C4-2B (cell line): Measurements from ENCODE around the gene RBL2.
A peak's percentile ranks its signal among the peaks of the same experiment; 100 is the strongest.

Source experiments
- H3K27ac ChIP-seq: fragments of 450-650 bp; 2 replicates; pipeline ENCODE4 v1.5.1; 2017
- ZFX ChIP-seq: fragments of 450-650 bp; IDR thresholded peaks from 2 replicates; pipeline ENCODE4 v1.6.1; 2017
- TF ChIP-seq, protein P1 (sequence below): fragments of 450-650 bp; conservative IDR thresholded peaks from 2 replicates; pipeline ENCODE4 v1.5.1; 2017; ENCODE audit warnings: mild to moderate bottlenecking

RBL2 gene

DNA sequence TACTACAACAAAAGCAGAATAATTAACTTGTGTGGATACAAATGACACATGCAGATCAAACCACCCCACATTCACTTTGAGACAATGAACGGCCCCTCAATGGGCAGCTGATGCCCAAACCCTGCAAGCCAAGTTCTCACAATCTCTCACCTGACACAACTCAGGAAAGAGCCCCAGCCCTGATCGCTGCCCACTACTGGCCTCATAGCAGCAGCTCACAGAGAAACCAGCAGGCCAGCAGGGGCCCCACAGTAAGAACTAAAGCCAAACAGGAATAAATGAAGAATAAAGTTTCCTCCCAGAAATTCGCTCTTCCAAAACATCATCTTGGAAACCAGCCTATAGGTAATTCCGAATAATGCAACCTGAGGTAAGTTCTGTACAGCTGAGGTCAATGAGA lies 61.1 kb downstream of the RBL2 start:
- TF ChIP-seq, protein P1, sequence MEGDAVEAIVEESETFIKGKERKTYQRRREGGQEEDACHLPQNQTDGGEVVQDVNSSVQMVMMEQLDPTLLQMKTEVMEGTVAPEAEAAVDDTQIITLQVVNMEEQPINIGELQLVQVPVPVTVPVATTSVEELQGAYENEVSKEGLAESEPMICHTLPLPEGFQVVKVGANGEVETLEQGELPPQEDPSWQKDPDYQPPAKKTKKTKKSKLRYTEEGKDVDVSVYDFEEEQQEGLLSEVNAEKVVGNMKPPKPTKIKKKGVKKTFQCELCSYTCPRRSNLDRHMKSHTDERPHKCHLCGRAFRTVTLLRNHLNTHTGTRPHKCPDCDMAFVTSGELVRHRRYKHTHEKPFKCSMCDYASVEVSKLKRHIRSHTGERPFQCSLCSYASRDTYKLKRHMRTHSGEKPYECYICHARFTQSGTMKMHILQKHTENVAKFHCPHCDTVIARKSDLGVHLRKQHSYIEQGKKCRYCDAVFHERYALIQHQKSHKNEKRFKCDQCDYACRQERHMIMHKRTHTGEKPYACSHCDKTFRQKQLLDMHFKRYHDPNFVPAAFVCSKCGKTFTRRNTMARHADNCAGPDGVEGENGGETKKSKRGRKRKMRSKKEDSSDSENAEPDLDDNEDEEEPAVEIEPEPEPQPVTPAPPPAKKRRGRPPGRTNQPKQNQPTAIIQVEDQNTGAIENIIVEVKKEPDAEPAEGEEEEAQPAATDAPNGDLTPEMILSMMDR = no peak; the same call in 1 of the 2 replicates
- no peak for TF ChIP-seq ZFX
- no peak overlapping the region for H3K27ac ChIP-seq

DNA sequence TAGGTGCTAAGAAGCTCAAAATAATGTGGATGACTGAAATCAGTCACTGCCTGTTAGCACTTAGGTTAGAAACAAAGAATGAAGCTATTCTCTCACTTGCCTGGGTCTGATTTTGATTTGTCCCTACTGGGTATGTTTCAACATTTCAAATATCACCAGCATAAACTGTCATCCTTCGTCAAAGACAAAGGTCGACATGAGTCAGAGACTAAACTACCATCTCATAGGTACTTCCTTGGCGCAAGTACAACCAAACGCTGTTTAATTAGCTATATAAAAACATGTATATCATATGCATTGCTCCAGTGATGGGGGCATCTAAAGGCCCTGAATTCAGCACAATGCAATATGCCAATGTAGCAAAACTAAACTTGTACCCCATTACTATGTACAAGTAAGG lies 64.7 kb downstream of the RBL2 start:
- TF ChIP-seq, protein P1 = no peak
- TF ChIP-seq ZFX = no peak
- H3K27ac ChIP-seq = no peak overlapping the region

DNA sequence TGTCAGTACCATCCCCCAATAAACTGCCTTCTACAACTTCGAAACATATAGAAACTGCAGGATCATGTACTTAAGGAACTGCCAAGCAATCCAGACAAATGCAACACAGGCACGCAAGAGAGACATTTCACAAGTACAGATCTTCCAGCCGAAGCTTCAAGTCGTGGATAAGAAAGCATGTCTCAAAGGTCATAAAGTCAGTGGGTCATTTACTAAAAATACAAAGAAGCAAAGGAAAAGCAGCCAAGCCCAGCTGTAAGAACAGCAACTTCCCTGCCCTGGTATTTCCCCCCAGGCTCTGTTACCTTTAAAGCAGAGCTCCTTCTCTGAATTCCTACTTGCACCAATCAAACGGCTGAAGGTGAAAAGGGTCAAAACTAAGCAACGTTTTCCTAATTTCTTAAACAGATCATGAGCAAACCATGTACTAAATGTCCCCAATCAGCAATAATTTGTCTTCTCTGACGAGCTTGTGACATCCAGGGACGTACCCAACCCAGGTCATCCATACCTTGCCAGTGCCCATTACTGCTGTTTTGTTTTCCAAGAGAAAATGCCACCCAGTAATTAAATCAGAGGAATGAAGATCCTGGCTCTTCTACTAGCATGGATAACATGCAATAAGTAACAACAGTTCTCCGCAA lies 67.1 kb downstream of the RBL2 start:
- no peak for TF ChIP-seq ZFX
- TF ChIP-seq, protein P1 = no peak
- peak overlapping the region; percentile 94; the same call in 1 of the 2 replicates for H3K27ac ChIP-seq

DNA sequence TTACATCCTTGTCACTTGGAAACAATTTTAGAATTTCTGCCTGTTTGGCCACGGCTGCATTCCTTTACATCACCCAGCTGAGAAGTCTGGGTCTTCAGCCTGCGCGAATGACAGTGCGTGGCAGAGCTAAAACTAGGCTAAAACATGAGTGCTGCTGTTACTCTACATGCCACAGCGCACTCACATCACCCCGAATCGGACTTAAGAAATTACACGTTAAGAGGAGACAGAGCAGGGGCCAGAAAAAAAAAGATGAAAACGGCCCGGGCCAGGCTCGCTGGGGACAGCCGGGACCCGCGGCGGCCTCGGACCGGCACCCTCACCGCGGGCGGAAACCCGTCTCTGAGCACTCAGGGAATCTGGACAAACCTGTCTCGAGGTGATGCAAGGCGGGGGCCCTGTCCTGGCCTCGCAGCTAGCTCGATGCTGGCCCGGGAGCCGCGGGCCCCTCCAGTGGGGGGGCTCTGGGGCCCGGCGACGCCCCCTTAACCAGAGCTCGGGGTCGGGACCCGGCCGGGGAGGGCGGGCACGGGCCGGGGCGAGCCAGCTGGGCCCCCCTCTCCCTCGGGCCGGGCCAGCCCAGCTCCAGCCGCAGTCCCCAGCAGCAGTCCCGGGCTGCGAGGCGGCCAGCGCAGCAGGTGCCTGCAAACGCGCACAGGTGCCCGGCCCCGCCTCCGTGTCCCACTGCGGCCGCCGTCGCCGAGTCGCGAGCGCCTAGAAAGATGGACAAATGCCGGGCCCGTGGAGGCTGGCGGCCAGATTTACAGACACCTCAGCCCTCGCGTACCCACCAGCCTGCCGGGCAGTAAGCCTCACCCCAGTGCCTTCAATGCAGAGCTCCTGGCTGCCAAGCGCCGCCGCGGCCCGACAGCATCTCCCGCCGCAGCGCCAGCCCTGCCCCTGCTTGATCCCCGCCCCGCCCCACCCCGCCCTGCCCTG lies 68.3 kb downstream of the RBL2 start, which contains the start of gene AKTIP:
TSS of gene AKTIP (minus strand) at position 879 of the 939 bp plus-strand sequence. CDS start 2,950 bp downstream, outside the sequence.
- H3K27ac ChIP-seq = peak within 1 kb of the TSS; percentile 94
- TF ChIP-seq, protein P1 = no peak
- peak; percentile 65 for TF ChIP-seq ZFX

DNA sequence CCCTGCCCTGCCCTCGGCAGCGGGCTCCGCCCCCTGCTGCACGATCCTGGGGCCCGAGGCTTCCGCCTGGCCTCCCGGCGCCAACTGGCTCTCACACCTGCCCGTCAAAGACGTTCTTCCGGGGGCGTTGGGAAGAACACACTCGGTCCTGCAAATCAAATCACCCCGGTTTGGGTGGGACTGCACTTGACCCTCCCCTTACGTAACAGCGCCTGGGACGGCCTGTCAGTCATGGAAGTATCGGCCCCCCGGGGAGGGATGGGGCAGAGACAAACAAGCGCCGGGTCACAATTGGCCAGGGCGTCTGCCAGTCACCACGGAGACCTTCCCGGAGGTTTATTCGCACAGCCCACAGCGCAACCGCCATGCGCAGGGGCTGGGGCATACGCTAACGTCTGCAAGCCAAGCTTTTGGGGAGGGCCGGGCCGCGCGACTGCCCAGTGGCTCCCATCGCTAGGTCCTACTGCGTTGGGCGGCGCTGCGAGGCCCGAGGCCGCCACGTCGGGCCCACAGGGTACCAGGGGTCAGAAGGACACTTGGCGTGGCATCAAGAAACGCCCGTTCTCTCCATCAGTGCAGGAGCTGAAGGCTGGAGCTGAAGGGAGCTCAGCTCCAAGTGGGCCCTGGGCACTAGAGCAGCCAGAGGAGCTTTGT lies 69.1 kb downstream of the RBL2 start:
- TF ChIP-seq, protein P1 = no peak
- peak; percentile 22; the same call in 1 of the 2 replicates for TF ChIP-seq ZFX
- peak overlapping the region; percentile 94 for H3K27ac ChIP-seq

DNA sequence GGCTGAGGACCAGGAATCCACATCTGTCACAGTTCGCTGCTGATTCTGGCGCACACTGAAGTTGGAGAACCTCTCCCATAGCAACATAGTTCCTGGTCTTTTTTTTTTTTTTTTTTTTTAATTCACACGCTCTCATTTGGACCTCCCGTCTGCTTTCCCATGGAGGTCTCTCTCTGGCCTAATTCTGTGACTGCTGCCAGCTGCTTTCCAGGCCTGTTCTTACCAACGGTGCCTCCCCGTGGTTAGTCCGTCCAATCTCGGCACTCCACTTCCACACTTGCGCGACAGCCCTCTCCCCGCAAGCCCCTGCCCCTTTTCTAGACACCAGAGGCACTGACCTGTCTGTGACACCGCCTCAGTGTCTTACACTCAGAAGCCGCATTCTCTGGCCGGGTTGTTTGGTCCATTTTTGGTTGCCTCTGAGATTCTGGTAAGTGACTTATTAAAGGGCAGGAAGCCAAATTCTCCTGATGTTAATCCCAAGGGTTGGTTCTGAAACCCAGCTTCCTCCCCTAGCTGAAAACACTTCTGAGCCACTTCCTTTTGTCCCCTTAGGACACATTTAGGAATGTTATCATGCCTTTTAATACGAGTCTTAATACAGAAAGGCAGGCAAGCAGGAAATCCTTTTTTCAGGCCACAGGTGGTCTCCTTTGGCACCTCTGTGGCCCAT lies 69.9 kb downstream of the RBL2 start:
- no peak for TF ChIP-seq ZFX
- TF ChIP-seq, protein P1 = no peak
- peak overlapping the region; percentile 94 for H3K27ac ChIP-seq
